GM18870 (cell line): Measurements from ENCODE around the gene HIC1.

ENCODE experiments used
- ATAC-seq: cut with Tn5 transposase; IDR thresholded peaks from one replicate; pipeline ENCODE4 v1.9.1; 2021; ENCODE audit warnings: moderate library complexity; ENCODE audit not compliant: unreplicated experiment

HIC1 gene

DNA sequence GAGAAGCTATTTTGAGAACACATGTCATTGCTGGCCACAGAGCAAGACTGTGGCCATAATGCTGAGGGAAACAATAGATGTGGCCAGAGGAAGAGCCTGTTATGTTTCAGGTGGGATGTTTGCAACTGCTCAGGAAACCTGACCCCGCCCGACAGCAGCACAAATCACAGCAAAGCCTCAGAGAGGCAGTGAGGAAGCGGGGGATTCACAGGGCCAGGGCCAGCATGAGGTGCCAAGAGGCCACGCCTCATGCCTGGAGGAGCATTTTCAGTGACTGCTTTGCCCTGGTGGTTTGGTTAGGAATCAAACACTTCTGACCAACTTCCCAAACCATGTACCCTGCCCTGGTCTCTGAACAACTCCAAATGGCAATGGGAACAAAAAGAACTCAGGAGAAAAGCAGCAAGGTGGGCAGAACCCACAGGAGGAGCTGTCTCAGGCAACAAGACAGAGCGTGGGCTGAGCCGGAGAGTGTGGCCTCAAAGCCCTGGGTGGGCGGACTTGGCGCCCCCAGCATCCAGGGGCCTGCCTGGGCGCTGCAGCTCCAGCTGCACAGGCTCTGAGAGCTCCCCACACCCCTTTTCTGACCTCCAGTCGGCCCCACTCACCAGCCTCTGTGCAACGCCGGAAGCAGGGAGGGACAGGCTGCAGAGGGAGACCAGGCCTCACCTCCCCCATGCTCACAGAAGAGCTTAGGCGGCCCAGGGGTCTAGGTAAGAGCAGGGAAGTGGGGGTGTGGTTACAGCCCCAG, 20.6 kb downstream of the HIC1 start:
- ATAC-seq = no peak

DNA sequence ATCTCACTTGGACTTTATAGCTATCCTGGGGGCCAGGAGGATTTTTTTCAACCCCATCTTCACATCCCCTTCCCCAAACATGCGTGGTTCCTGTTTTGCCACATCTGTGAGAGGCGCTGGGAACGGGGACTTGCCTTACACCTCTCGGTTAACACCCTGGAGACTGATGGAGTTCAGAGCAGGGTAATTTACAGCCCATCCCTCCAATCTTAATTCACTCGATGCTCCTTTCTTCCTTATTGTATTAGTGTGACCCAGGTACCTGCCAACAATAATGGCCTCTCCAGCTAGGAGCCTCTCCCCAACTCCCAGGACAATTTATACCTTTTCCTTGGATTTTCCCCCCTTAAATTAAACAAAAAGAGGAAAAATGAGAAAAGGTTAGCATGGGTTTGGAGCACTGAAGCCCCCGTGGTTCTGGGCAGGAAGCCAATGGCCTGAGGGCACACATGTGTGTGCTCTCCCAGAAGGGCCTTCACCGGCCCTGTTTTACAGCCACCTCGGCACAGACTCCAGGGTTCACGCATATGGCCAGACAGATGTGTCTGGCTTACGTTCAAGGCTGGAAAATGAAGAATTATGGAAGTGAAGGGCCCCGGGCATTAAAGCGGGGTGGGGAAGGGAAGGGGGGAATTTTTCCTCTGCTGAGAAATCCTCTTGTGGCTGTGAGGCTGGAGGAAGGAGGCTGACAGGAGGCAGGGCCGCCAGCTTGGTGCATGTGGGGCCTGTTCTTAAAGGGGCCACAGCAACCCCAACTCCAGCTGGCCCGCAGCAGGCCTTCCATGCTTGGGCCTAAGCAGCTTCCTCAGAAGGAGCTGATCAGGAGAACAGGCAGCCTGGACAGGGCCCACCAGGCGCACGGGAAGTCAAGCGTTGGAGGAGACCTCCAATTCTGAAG, 21.4 kb downstream of the HIC1 start:
- no peak for ATAC-seq

- ATAC-seq = no peak
Measured at GRCh38 chr17:2077040-2077439, 22.1 kb downstream of the HIC1 start.

DNA sequence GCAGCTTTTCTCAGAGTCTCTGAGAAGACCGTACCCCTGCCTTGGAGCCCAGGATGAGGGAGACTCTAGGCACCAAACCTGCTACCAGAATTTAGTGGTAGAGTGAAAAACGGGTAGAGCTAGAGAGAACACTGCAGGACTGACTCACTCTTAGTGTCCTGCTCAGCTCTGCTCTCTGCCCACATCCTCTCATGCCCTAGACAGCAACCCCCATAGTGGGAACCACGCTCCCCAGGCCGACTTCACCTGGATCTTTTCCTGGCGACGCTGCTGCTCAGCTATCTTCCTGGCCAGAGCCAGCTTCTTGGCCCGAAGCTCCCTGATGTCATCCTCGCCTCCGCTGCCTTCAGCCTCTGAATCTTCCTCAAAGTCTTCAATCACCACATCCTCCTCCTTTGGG, 26.7 kb downstream of the HIC1 start:
- no peak for ATAC-seq

GRCh38 chr17:2082003-2082781, 27.3 kb downstream of the HIC1 start:
- ATAC-seq = no peak

DNA sequence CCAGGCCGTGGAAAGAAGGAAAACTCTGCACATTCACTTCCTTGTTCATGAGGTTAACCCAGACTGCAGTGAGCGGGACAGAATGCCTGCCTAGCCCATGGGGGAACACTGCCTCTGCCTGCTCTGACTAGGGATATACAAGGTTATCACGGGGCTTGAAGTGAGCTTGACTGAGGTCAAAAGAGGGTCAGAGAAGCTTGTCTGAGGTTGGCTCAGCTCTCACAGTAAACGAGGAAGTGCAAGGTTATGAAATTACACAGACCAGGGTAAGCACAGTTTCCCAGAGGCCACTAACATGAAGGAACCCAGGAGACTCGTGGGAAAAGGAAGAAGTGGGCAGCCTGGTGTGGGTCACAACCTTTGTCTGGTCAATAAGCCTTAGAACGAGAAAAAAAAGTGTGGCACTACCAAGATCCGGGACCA, 28.7 kb downstream of the HIC1 start:
- ATAC-seq = peak; percentile 43

GRCh38 chr17:2084036-2084765, 29.3 kb downstream of the HIC1 start:
- no peak for ATAC-seq

DNA sequence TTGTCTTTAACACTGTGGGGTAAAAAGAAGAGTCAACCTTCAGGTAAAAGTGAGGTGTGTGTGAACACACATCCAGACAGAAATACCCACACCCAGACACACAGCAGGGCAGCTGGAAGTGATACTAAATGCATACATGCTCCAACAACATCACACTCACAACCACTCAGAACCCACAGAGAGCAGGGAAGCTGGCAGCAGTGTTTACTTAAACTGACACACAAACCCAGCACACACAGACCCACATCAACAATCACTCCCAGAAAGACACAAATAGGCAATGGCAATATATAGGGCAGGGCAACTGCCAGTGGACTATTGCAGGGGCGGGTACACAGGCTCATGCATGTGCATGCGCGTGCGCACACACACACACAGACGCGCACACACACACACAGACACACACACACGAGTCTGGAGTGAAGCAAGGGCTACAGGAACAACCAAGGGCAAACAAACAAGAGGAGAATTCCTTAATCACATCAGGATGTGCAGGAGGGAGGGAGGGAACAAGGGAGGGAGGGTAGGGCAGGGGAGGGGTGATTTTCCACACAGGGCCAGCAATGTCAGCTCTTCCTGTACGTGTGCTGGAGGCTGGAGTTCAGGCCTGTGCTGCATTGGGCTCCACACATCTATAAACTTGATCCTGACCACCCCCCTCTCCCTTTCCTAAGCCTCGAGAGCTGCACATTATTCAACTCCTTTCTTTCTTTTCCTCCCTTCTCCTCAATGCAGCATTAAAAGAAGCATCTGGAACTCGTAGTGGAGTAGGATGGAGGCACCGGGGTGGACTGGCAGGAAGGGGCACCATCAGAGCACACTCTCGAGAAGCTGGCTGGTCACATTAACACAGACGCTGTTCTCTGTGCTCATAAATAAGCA, 30.1 kb downstream of the HIC1 start:
- no peak for ATAC-seq

DNA sequence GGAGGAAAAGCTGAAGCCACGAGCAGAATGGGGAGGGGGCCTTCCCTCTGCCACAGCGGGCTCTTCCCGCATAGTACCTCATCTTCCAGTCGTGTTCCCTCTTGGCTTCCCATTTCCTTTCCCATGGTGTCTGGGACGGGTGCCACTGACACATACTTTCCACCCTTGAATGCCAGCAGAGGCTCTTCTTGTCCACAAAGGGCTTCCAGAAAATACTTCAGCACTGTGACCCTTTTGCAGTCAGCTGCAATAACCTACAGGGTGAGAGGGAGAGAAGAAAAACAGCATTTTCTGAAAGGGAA, 30.7 kb downstream of the HIC1 start:
- no peak for ATAC-seq

GRCh38 chr17:2086306-2086705, 31.4 kb downstream of the HIC1 start:
- no peak for ATAC-seq

- no peak for ATAC-seq
Measured at GRCh38 chr17:2087597-2088211, 32.8 kb downstream of the HIC1 start.

DNA sequence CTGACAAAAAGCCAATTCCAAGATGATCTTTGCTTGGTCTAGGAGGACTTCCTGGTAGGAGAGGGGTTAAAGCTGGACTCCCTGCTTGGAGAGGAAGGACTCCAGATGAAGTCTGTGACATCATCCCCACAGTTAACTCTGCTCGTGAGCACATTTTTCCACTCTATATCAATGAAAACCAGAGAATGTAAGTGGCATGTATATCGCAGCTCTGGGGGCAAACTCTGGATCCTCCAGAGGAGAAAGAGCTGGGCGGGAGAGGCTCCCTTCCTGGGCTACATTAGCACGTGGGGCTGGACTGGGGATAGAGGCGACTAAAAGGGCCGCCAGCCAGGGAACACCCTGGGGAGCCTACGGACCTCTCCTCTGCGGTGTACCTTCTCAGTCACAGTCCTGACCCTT, 34.1 kb downstream of the HIC1 start:
- ATAC-seq = peak; percentile 11

GRCh38 chr17:2090210-2090641, 35.3 kb downstream of the HIC1 start:
- ATAC-seq = no peak

GRCh38 chr17:2090804-2091534, 36.1 kb downstream of the HIC1 start:
- ATAC-seq = no peak

DNA sequence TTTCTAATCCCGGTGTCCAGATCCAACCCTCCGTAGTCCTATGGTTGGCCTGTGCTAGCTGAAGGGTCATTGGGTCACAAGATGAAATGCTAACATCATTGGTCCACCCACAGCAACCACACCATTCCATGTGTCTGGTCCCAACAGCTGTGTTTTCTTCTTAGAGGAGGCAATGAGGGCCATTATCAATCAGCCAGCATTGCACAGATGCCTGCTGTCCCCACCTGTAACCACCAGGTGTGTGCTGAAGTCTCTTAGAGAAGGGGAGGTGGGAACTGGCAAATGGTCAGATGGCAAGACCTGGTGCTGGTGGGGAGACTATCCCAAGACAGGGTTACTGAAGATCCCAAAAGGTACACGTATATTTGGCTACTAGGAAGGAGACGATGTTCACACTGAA, 37.4 kb downstream of the HIC1 start:
- ATAC-seq = no peak

DNA sequence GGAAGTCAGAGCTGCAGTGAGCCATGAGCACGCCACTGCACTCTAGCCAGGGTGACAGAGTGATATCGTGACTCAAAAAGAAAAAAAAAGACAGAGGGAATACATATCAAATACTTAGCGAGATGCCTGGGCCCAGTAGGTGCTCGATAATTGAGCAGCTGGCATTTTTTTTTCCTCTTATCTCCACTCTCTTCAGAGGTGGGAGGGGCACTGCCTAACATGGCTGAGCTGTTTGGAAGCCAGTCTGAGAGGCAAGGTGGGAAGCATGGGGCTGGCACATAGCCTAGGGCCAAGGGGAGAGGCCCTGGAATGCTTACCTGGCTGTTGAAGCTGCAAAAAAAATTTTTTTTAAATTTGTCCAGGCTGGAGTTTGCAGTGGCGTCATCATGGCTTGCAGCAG, 38.4 kb downstream of the HIC1 start:
- no peak for ATAC-seq

DNA sequence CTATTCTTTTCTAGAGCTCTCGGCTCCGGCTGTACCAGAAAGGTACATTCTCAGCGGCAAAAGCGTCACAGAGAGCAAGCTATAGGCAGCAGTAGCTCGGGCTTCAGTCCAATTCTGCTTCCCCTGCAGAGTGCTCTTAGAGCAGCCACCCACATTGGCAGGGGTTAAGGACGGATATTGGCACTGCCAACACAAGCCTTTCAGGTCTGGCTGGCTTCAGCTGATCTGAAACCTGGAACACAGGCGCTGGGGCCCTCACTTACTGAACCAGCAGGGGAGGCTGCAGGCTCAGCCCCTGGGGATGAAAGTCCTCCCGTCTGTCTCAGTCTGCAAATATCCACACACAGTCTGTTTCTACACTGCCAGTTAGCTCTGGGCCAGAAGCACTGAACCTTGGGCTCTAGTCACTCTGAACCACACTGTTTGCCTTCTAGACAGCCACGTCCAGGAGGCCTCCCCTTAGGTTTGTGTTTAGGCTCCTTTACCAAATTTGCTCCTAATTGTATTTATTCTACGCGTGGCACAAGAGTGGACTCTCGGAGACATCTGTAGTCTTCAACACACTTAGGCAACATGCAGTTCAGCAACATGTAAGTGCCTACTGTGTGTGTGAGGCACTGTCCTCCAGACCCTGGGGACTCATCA, 40.1 kb downstream of the HIC1 start:
- no peak for ATAC-seq

- no peak for ATAC-seq
Measured at GRCh38 chr17:2095536-2095910, 40.6 kb downstream of the HIC1 start.
